Activated CD8-positive, alpha-beta memory T cell treated with anti-CD3 and anti-CD28 coated beads, Interleukin-2, amount 50 U/mL, for 48 hours (primary cell): ENCODE results near the gene CSNK2A2.
A peak's percentile ranks its signal among the peaks of the same experiment; 100 is the strongest.

Experiments used
- DNase-seq: peaks from one replicate; pipeline ENCODE4 v3.0.0-alpha.2; 2020

CSNK2A2 gene

GRCh38 chr16:58198803-58199411, 1.0 kb upstream of the CSNK2A2 start:
- no peak for DNase-seq

- peak; percentile 58 for DNase-seq
Measured at GRCh38 chr16:58197314-58198012, 443 bp downstream of the CSNK2A2 start.

GRCh38 chr16:58196898-58197313, 1.0 kb downstream of the CSNK2A2 start:
- no peak for DNase-seq

DNA sequence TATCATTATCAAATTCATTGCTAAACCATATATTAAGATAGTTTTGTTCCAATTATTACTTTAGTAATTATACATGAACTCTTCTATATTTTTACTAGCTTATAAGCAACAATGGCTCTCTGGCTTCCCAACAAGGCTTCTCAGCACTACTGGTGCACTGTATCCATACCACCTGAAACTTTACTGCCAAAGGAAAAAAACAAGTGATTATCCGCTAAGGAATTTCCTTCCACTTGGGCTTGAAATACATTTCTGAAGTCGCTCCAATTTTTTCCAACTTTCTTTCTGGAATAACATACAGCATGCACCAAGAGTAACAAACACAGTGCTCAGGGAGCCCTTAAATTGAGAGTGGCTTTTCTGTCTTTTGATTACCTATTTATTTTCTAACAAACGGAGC, 2.1 kb downstream of the CSNK2A2 start:
- DNase-seq = no peak

- no peak for DNase-seq
Measured at GRCh38 chr16:58195344-58195743, 2.6 kb downstream of the CSNK2A2 start.

GRCh38 chr16:58194790-58195189, 3.1 kb downstream of the CSNK2A2 start:
- DNase-seq = no peak

GRCh38 chr16:58187665-58188421, 10.1 kb downstream of the CSNK2A2 start:
- no peak for DNase-seq

GRCh38 chr16:58187092-58187491, 10.8 kb downstream of the CSNK2A2 start:
- no peak for DNase-seq

DNA sequence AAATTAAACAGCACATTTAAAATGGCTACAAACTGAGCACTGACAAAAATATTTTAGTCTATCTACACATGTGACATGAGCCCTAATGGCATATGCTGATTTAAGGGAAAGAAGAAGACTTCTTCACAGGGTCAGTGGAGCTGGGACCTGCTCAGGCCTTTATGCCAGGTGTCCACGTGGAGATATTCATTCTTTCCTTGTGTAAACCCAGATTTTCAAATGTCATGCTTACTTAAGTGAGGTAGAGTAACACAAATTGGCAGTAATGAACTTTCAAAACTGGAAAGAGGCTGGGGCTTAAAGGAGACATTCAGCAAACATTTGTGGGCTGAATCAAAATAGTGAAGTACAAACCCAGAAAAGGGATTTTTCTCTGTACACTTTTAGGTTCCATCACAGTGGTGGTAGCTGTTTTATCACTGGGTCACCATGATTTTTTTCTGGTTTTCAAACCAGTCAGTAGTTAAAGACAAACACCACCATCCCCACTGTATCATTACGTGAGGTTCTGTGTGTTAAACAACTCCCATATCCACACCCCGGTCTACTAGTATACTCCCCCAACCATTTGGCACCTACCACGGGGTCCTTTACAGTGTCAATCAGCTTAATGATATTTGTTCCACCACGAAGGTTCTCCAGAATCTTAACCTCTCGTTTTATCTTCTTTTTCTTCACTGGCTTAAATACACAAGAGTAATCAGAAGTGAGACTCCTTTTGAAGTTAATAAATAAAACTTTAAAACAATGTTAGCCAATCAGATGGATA, 11.5 kb downstream of the CSNK2A2 start:
- DNase-seq = no peak

- DNase-seq = no peak
Measured at GRCh38 chr16:58177353-58177710, 20.6 kb downstream of the CSNK2A2 start.

DNA sequence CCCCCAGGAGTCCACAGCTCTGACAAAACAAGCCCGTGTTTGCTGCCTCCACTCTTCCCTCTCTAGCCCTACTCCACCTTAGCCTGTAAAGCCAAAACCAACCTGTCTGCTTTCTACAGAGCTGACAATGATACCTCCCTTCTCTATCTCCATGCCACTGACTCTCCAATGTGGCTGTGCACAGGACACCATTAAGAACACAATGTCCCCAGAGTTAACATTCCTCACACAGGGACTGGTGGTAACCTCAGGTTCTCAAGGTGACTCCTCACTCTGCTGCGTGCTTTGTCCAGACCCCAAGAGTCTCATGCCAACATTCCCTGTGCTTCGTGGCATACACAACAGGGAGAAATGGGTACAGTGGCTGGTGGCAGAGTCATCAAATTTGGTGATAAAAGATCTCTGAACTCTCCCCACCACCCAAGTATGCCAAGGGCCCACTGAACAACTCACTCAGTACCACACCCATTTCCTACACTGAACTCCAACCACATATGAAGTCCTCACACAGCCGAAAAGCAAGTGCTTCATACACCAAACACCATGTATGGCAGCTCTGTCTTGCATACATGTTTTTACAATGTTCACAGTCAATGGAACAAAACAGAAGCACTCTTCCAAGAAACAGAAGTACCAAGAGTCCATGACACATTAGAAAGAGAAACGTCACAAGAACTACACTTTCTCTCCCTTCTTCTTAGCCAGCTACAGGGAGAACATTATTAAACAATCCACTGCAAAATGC, 21.1 kb downstream of the CSNK2A2 start:
- no peak for DNase-seq

GRCh38 chr16:58170223-58170622, 27.7 kb downstream of the CSNK2A2 start:
- no peak for DNase-seq

DNA sequence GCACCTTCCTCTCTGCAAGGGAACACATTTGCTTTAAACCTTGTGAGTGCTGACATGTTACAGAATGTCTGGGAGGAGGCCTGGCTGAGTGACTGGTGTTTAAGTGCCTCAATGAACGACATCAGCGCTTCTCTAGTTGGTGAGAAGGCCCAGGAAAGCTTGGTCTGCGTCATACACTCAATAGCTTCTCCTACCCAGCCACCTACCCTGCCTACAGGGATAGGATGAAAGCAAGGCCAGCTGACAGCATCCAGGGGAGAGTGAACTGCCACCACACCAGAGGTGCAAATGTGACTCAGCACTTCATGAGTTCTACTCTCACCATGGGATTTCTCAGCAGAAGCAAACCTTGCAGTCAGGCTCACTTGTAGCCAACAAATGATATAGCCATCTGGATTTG, 37.1 kb downstream of the CSNK2A2 start:
- no peak for DNase-seq

GRCh38 chr16:58158725-58159124, 39.2 kb downstream of the CSNK2A2 start:
- no peak for DNase-seq

DNA sequence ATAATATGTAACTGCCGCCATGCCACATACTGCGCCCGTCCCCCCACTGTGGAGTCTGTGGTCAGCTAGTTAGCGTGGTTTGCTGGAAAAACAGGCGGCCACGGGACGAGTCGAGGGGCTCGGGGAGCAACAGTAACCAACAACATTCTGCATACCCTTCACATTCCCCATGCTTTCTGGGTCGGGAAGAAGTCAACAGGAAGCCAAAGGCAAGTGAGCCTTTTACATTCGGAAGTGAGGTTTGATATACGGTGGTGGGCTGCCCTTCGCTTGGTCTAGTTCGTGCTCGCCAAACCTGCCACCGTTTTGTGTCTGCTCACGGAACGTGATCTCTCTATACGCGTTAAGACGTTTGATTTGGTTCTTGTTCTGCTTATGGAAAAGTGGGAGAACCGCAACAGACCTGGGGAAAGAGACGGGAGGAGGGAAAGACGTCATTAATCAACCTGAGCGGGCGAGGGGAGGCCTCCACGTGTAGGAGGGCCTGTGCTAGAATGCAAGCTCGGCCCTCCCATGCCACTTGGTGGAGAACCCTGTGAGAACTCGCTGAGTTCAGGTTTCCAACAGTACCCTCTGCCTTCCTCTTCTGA, 39.9 kb downstream of the CSNK2A2 start:
- no peak for DNase-seq

GRCh38 chr16:58157239-58157638, 40.7 kb downstream of the CSNK2A2 start:
- no peak for DNase-seq

DNA sequence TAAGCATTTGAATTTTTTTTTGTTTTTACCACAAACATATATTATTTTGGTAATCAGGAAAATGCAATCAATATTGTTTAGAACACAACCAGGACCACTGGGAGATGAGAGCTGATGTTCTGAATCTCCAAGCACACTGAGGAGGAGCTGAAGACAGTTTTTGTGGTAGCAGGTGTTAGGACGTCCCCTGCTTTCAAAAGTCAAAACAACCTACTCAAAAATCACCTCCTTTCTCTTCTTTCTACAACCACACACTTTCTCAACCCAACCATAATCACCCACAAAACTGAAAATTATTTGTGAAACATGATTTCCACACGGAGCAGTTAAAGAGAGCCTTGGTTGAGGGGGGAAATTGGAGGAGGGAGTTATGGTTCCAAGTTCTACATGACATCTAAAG, 42.1 kb downstream of the CSNK2A2 start:
- no peak for DNase-seq

DNA sequence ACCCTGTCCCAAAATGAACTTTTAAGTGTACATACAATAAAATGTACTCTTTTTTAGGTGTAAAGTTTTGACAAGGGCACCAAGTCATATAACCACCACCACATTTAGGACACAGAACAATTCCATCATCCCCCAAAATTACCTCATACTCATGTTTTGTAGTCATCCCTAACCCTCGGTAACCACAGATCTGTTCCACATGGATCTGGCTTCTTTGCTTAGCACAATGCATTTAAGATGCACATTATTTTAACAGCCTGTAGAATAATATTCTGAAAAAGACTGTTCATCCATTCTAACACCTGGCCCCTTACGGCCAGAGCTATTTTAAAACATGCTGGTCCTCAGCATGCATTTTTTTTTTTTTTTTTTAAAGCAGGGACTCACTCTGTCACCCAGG, 43.6 kb downstream of the CSNK2A2 start:
- DNase-seq = no peak

DNA sequence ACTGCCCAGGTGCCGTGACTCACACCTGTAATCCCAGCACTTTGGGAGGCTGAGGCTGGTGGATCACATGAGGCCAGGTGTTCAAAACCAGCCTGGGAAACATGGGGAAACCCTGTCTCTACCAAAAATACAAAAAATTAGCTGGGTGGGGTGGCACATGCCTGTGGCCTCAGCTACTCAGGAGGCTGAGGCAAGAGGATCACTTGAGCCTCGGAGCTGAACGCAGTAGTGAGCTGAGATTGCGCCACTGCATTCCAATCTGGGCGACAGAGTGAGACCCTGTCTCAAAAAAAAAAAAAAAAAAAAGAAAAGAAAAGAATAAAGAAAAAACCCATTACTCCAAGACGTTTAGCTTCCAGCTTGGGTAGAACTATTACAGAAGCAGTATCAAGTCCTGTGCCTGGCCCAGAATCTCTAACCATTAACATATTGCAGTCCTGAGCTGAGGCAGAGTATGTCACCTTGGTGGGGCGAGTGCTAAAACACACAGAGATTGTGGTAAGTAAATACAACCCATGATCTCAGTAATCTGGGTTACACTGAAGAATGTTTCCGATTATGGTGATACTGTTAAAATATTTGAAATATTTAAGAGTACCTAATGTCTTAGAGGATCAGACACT, 45.5 kb downstream of the CSNK2A2 start:
- peak; percentile 10 for DNase-seq

- no peak for DNase-seq
Measured at GRCh38 chr16:58148526-58148925, 49.4 kb downstream of the CSNK2A2 start.

- no peak for DNase-seq
Measured at GRCh38 chr16:58148099-58148498, 49.8 kb downstream of the CSNK2A2 start.

- no peak for DNase-seq
Measured at GRCh38 chr16:58138852-58139251, 59.1 kb downstream of the CSNK2A2 start.
